ENCODE measurements around the gene MYO10. TPM values are rescaled to one million over a fixed set of nuclear protein-coding genes. Genes with fewer than 3 reads are reported as not detected.
"Not testable (repeated sequence)": the region's sequence is repeated elsewhere in the genome, so short reads cannot be mapped to it uniquely, and the experiment has no call there.

The MYO10 gene
- polyA plus RNA-seq, 3 donors from 2014 or later: not detected

DNA sequence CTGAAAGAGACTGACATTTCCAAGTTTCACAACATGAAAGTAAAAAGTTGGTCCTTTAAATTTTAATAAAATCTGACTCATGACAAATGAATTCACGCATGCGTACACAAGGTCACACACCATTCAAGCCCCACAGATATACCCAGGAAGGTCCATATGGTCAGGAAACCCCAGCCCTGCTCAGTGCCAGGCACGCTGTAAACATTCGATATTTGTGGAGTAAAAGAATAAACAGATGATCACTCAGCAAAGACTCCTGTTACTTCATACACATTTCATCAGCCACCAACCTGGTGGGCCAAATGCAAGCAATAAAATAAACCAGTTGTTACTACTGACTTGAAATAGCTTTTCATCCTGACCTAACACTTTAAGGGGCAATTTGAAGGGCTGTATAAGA is 161.3 kb downstream of the MYO10 start:
- Mint-ChIP-seq H3K27me3 (ENCODE audit: low read depth in 3 of 3) (peaks cover 0 to 7% (median 0%) of the 10 kb centered on the region in 3 donors), H3K4me1 (no peaks in the 10 kb centered on the region), H3K36me3 (no peaks in the 10 kb centered on the region)

DNA sequence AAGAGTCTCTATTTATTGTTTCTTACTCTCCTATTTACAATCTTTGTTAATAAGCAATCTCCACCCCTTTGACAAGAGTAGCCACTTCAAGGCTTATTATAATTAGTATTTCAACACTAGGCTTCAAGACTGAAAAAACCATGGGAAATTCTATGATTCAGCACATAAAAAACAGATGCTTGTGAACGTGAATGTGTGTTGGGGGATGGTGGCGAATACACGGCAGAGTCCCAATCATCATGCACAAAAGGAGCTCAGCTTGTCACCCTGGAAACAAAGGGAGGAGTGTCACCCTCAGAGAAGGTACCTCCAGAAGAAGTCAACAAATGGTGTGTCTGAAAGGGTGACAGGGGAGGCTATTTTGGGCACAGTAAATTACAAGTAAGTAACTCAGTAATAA is 162.1 kb downstream of the MYO10 start:
- peaks cover 0 to 7% (median 0%) of the 10 kb centered on the region in 3 donors for H3K27me3 Mint-ChIP-seq (ENCODE audit: low read depth in 3 of 3)
- no peak overlapping the region for H3K4me3 Mint-ChIP-seq
- H3K9me3 Mint-ChIP-seq: peaks cover 0 to 4% (median 0%) of the 10 kb centered on the region in 6 donors
- no peaks in the 10 kb centered on the region for H3K36me3 Mint-ChIP-seq
- no peak for DNase-seq
- H3K4me1 Mint-ChIP-seq: no peaks in the 10 kb centered on the region
- no peak overlapping the region for H3K27ac Mint-ChIP-seq

More for the DNA sequence above, 161.3 kb downstream of the MYO10 start:
- no peak for DNase-seq
- Mint-ChIP-seq H3K9me3 (peaks cover 0 to 4% (median 0%) of the 10 kb centered on the region in 6 donors), H3K27ac (no peak overlapping the region), H3K4me3 (no peak overlapping the region)

DNA sequence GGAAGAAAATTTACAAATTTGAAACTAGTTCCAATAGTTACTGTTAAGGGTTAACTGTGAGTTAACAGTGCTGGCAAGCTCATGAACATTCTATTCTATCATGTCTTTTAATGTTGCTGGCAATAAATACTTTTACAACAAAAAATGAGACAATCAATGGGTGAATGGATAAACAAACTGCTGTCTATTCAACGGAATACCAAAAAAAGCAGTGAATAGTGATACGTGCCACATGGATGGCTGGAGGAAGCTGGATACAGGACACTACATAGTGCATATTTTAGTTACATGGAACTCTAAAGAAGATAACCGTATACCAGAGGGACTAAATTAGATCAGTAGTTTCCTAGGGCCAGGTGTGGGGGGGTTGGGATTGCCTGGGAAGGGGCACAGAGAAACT is 163.5 kb downstream of the MYO10 start:
- no peaks in the 10 kb centered on the region for H3K4me1 Mint-ChIP-seq
- peaks cover 0 to 7% (median 0%) of the 10 kb centered on the region in 3 donors for H3K27me3 Mint-ChIP-seq (ENCODE audit: low read depth in 3 of 3)
- no peaks in the 10 kb centered on the region for H3K36me3 Mint-ChIP-seq
- H3K9me3 Mint-ChIP-seq: peaks cover 0 to 4% (median 0%) of the 10 kb centered on the region in 6 donors
- no peak overlapping the region for H3K27ac Mint-ChIP-seq
- DNase-seq: no peak
- H3K4me3 Mint-ChIP-seq: no peak overlapping the region

GRCh38 chr5:16768184-16768583 is 167.9 kb downstream of the MYO10 start:
- Mint-ChIP-seq H3K4me3 (no peak overlapping the region), H3K4me1 (no peaks in the 10 kb centered on the region), H3K9me3 (no peaks in the 10 kb centered on the region), H3K27ac (no peak overlapping the region), H3K36me3 (no peaks in the 10 kb centered on the region), H3K27me3 (ENCODE audit: low read depth in 3 of 3) (no peaks in the 10 kb centered on the region)
- DNase-seq: no peak

DNA sequence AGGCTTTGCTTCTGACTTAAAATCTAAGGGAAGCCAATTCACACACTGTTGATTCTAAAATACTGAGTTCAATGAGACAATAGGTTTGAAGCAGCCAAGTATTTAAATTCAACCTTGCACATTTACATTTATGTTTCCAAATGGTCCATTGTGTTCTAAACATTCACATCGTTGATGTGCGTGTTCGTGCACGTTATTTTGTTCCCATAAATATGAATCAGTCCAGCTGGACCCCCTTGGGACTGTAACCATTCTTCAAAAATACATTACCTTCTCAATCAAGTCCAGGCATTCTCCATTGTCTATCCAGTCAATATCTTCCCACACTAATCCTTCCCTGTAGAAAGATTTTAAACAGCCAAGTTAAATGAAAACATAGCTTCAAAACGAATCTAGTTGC is 172.9 kb downstream of the MYO10 start:
- H3K36me3 Mint-ChIP-seq: no peaks in the 10 kb centered on the region
- no peaks in the 10 kb centered on the region for H3K9me3 Mint-ChIP-seq
- H3K27ac Mint-ChIP-seq: no peak overlapping the region
- H3K4me3 Mint-ChIP-seq: no peak overlapping the region
- DNase-seq: no peak
- no peaks in the 10 kb centered on the region for H3K27me3 Mint-ChIP-seq (ENCODE audit: low read depth in 3 of 3)
- peaks cover 9 to 12% of the 10 kb centered on the region in 2 donors for H3K4me1 Mint-ChIP-seq

DNA sequence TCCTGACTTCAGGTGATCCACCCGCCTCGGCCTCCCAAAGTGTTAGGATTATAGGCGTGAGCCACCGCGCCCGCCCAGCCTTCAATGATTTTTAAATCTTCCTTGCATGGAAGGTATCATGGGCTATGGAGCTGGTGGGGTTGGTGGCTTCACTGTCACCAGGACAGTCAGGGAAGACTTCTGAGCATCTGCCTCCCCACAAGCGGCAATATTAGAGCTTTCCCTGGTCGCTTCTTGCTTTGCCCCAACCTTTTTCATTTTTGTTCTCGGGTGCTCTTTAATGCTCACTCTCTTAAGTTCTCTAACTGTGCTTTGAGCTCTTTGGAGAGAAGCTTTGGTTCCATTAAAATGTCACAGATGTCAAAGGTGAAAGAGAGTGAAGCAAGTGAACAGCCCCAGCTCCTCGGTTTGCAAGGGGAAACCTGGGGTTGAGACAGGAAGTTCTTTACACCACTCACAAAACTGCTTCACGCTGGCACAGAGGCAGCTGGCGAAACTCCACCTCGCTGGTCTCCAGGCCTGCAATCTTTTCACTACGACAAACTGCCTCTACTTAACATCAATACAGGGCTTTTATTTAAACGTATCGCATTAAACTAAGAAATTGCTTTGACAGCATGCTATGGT is 176.8 kb downstream of the MYO10 start:
- peaks cover 9 to 12% of the 10 kb centered on the region in 2 donors for H3K4me1 Mint-ChIP-seq
- peak in 1 of 3 donors; percentile 3 for DNase-seq
- no peaks in the 10 kb centered on the region for H3K36me3 Mint-ChIP-seq
- no peaks in the 10 kb centered on the region for H3K9me3 Mint-ChIP-seq
- peaks cover 0 to 1% (median 0%) of the 10 kb centered on the region in 3 donors for H3K27me3 Mint-ChIP-seq (ENCODE audit: low read depth in 3 of 3)
- H3K27ac Mint-ChIP-seq: peak overlapping the region in 5 of 6 donors; percentile 0 to 86 (median 36)
- H3K4me3 Mint-ChIP-seq: peak overlapping the region in 4 of 5 donors; percentile 21 to 54 (median 29)

- H3K36me3 Mint-ChIP-seq: no peaks in the 10 kb centered on the region
- peaks cover 0 to 1% (median 0%) of the 10 kb centered on the region in 3 donors for H3K27me3 Mint-ChIP-seq (ENCODE audit: low read depth in 3 of 3)
- H3K4me3 Mint-ChIP-seq: no peak overlapping the region
- no peaks in the 10 kb centered on the region for H3K9me3 Mint-ChIP-seq
- no peak overlapping the region for H3K27ac Mint-ChIP-seq
- no peak for DNase-seq
- H3K4me1 Mint-ChIP-seq: peaks cover 9 to 12% of the 10 kb centered on the region in 2 donors
These were observed 178.0 kb downstream of the MYO10 start for GRCh38 chr5:16757989-16758501.

DNA sequence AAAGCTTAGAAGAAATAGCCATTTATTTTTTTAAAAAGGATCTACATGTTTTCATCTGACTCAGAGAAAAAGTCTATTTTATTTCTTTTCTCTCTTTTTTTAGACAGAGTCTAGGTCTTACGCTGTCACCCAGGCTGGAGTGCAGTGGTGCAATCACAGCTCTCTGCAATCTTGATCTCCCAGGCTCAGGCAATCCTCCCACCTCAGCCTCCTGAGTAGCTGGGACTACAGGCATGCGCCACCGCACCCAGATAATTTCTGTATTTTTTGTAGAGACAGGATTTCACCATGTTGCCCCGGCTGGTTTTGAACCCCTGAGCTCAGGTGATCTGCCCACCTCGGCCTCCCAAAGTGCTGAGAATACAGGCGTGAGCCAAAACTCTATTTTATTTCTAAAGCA is 178.5 kb downstream of the MYO10 start:
- H3K9me3 Mint-ChIP-seq; H3K4me3 Mint-ChIP-seq; H3K36me3 Mint-ChIP-seq; H3K27ac Mint-ChIP-seq; H3K27me3 Mint-ChIP-seq (ENCODE audit: low read depth in 3 of 3); DNase-seq: not testable (repeated sequence)
- H3K4me1 Mint-ChIP-seq: peaks cover 9 to 12% of the 10 kb centered on the region in 2 donors

- no peak for DNase-seq
- peaks cover 9 to 12% of the 10 kb centered on the region in 2 donors for H3K4me1 Mint-ChIP-seq
These were observed 178.9 kb downstream of the MYO10 start for GRCh38 chr5:16757146-16757545.

DNA sequence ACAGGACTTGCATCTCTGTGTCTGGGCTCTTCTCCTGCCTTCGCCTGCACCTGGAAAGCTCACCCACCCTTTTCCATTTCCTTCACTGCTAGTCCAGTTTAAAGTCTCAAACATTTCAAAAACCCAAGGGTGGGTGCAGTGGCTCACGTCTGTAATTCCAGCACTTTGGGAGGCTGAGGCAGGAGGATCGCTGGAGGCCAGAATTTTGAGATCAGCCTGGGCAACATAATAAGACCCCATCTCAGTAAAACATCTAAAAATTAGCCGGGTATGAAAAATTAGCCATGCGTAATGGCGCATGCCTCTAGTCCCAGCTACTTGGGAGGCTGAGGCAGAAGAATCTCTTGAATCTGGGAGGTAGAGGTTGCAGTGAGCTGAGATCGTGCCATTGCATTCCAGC is 179.4 kb downstream of the MYO10 start:
- Mint-ChIP-seq H3K36me3 (no peaks in the 10 kb centered on the region), H3K4me1 (peaks cover 9 to 12% of the 10 kb centered on the region in 2 donors), H3K9me3 (no peaks in the 10 kb centered on the region), H3K4me3 (no peak overlapping the region), H3K27me3 (ENCODE audit: low read depth in 3 of 3) (peaks cover 0 to 1% (median 0%) of the 10 kb centered on the region in 3 donors), H3K27ac (no peak overlapping the region)
- no peak for DNase-seq

More at GRCh38 chr5:16757146-16757545, 178.9 kb downstream of the MYO10 start:
- no peak overlapping the region for H3K27ac Mint-ChIP-seq
- no peaks in the 10 kb centered on the region for H3K9me3 Mint-ChIP-seq
- H3K36me3 Mint-ChIP-seq: no peaks in the 10 kb centered on the region
- H3K4me3 Mint-ChIP-seq: peak overlapping the region in 1 of 5 donors; percentile 21
- H3K27me3 Mint-ChIP-seq (ENCODE audit: low read depth in 3 of 3): peaks cover 0 to 1% (median 0%) of the 10 kb centered on the region in 3 donors

GRCh38 chr5:16755641-16756040 is 180.4 kb downstream of the MYO10 start:
- peaks cover 9 to 12% of the 10 kb centered on the region in 2 donors for H3K4me1 Mint-ChIP-seq
- H3K36me3 Mint-ChIP-seq: no peaks in the 10 kb centered on the region
- H3K27me3 Mint-ChIP-seq (ENCODE audit: low read depth in 3 of 3): peaks cover 0 to 1% (median 0%) of the 10 kb centered on the region in 3 donors
- no peaks in the 10 kb centered on the region for H3K9me3 Mint-ChIP-seq
- H3K27ac Mint-ChIP-seq: no peak overlapping the region
- no peak for DNase-seq
- no peak overlapping the region for H3K4me3 Mint-ChIP-seq

GRCh38 chr5:16754601-16755000 is 181.5 kb downstream of the MYO10 start:
- Mint-ChIP-seq H3K4me3 (no peak overlapping the region), H3K27ac (no peak overlapping the region), H3K36me3 (no peaks in the 10 kb centered on the region)

DNA sequence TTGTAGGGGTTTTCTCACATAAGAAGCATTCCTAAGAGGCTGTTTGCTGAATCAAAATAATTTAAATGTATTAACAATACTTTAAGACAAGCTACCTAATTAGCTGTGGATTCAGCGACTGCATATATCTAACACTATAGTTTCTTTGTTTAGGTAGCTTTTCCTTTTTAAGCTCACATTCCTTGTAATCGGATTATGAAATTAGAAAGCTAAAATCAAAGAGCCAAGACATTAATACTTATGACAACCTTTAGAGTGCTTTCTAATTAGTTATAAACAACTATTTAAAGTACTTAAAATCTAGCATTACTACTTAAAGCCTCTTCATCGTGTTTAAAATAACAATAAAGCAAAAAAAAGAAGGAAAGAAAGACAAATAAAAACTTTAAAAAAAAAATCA is 182.0 kb downstream of the MYO10 start:
- H3K9me3 Mint-ChIP-seq: peaks cover 0 to under 1% (median 0%) of the 10 kb centered on the region in 6 donors
- no peak overlapping the region for H3K4me3 Mint-ChIP-seq
- peaks cover 0 to 1% (median under 1%) of the 10 kb centered on the region in 3 donors for H3K27me3 Mint-ChIP-seq (ENCODE audit: low read depth in 3 of 3)
- H3K27ac Mint-ChIP-seq: no peak overlapping the region
- peaks cover under 1 to 2% of the 10 kb centered on the region in 2 donors for H3K4me1 Mint-ChIP-seq
- DNase-seq: no peak
- no peaks in the 10 kb centered on the region for H3K36me3 Mint-ChIP-seq

More at GRCh38 chr5:16754601-16755000, 181.5 kb downstream of the MYO10 start:
- H3K4me1 Mint-ChIP-seq: peaks cover 6 to 7% of the 10 kb centered on the region in 2 donors
- H3K27me3 Mint-ChIP-seq (ENCODE audit: low read depth in 3 of 3): peaks cover 0 to 1% (median 0%) of the 10 kb centered on the region in 3 donors
- no peak for DNase-seq
- H3K9me3 Mint-ChIP-seq: no peaks in the 10 kb centered on the region

- Mint-ChIP-seq H3K4me1 (no peaks in the 10 kb centered on the region), H3K27ac (no peak overlapping the region), H3K36me3 (no peaks in the 10 kb centered on the region), H3K27me3 (ENCODE audit: low read depth in 3 of 3) (peaks cover 1 to 3% (median 2%) of the 10 kb centered on the region in 3 donors), H3K4me3 (no peak overlapping the region), H3K9me3 (peaks cover 0 to 2% (median 0%) of the 10 kb centered on the region in 6 donors)
- DNase-seq: no peak
These were observed 185.6 kb downstream of the MYO10 start for GRCh38 chr5:16750445-16750844.
